ENCODE data around the gene PCED1B.

GRCh38 chr12:47249082-47249481 is 169.7 kb downstream of the PCED1B start:
- no peak for TF ChIP-seq CTCF (IDR thresholded peaks at IDR 0.05)
- no peak for TF ChIP-seq ETV6 (CRISPR knock-in tag; IDR thresholded peaks at IDR 0.05)

Measured in WTC11 (cell line).